Measurements from ENCODE around the gene ATP5MG. TPM values are rescaled to one million over a fixed set of nuclear protein-coding genes. Genes with fewer than 3 reads are reported as not detected.

ATP5MG gene
- total RNA-seq, 1 donor, result 44.0 TPM

GRCh38 chr11:118441770-118442275 is 40.4 kb downstream of the ATP5MG start:
- TF ChIP-seq CTCF (IDR thresholded peaks at IDR 0.05; ENCODE audit: insufficient read depth, low read depth, low read length), result no peak
- no peak overlapping the region for H3K4me3 ChIP-seq (ENCODE audit: low read depth, low read length)
- no peak for DNase-seq (ENCODE audit: low read depth)

- TF ChIP-seq CTCF (IDR thresholded peaks at IDR 0.05; ENCODE audit: insufficient read depth, low read depth, low read length), result no peak
- H3K4me3 ChIP-seq (ENCODE audit: low read depth, low read length), result no peak overlapping the region
- DNase-seq (ENCODE audit: low read depth), result no peak
Measured at GRCh38 chr11:118442301-118442700, 40.9 kb downstream of the ATP5MG start.

GRCh38 chr11:118442908-118443589 is 41.6 kb downstream of the ATP5MG start:
- TF ChIP-seq CTCF (IDR thresholded peaks at IDR 0.05; ENCODE audit: insufficient read depth, low read depth, low read length), result no peak
- H3K4me3 ChIP-seq (ENCODE audit: low read depth, low read length), result no peak overlapping the region
- DNase-seq (ENCODE audit: low read depth), result no peak

- no peak overlapping the region for H3K4me3 ChIP-seq (ENCODE audit: low read depth, low read length)
- DNase-seq (ENCODE audit: low read depth), result no peak
- TF ChIP-seq CTCF (IDR thresholded peaks at IDR 0.05; ENCODE audit: insufficient read depth, low read depth, low read length), result no peak
Measured at GRCh38 chr11:118443590-118444218, 42.3 kb downstream of the ATP5MG start.

GRCh38 chr11:118447423-118447822 is 46.0 kb downstream of the ATP5MG start:
- no peak for TF ChIP-seq CTCF (IDR thresholded peaks at IDR 0.05; ENCODE audit: insufficient read depth, low read depth, low read length)
- H3K4me3 ChIP-seq (ENCODE audit: low read depth, low read length), result no peak overlapping the region
- DNase-seq (ENCODE audit: low read depth), result no peak

- TF ChIP-seq CTCF (IDR thresholded peaks at IDR 0.05; ENCODE audit: insufficient read depth, low read depth, low read length), result no peak
- peak; percentile 29 for DNase-seq (ENCODE audit: low read depth)
- no peak overlapping the region for H3K4me3 ChIP-seq (ENCODE audit: low read depth, low read length)
Measured at GRCh38 chr11:118448294-118448693, 46.9 kb downstream of the ATP5MG start.

Data from fibroblast of villous mesenchyme (primary cell).